ENCODE results near the gene POGK. TPM values are rescaled to one million over a fixed set of nuclear protein-coding genes. Genes with fewer than 3 reads are reported as not detected.
"Not testable (repeated sequence)": the region's sequence is repeated elsewhere in the genome, so short reads cannot be mapped to it uniquely, and the experiment has no call there.

The POGK gene
- total RNA-seq, 1 donor from 2014 or later: 42.2 TPM

DNA sequence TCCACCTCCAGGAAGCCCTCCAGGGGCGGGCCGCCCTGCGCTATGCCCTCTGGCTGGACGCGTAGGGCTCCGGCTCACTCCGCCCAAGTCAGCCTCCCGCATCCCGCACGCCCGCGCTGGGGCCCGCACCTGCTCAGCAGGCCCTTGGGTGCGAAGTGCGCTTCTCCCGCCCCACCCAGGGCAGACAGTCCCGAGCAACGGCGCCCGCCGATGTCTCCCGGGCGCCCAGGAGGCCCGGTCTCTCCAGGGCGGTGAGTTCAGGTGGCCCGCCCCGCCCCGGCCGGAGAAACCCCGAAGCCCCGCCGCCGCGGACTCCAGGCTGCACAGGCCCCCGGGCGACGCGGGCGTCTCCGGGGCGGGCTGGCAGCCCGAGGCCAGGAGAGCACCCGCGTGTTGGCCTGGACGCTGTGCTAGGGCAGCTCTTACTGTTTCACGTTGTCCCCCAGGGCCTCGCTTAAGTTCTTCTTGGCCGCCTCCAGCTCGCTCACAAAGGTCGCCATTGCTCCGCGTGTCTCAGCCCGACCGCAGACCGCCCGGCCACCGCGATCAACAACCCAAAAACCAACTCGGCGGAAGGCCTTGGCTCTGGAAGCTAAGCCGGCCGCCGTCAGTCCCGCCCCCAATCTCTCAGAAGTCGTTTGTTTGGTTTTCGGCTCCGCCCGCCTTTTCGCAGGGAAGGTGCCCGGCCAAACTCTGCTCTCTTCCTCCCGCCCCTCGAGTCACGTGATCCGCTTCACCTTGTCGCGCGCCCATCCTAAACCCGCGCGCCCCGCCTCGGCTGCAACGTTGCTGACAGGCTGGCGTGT is 36.7 kb downstream of the POGK start, which contains the start of gene TADA1:
TSS of gene TADA1 (minus strand) at position 531 of the 806 bp plus-strand sequence. CDS start at position 500, 31 bp downstream.
- H3K36me3 Mint-ChIP-seq (ENCODE audit: low read depth, unreplicated experiment): peaks cover 8% of the 10 kb centered on the region
- peaks cover 15% of the 10 kb centered on the region for H3K4me1 Mint-ChIP-seq (ENCODE audit: unreplicated experiment)
- peaks cover 11% of the 10 kb centered on the region for H3K27me3 Mint-ChIP-seq (ENCODE audit: unreplicated experiment)
- H3K9me3 Mint-ChIP-seq (ENCODE audit: unreplicated experiment): no peaks in the 10 kb centered on the region
- TF ChIP-seq, protein P1, sequence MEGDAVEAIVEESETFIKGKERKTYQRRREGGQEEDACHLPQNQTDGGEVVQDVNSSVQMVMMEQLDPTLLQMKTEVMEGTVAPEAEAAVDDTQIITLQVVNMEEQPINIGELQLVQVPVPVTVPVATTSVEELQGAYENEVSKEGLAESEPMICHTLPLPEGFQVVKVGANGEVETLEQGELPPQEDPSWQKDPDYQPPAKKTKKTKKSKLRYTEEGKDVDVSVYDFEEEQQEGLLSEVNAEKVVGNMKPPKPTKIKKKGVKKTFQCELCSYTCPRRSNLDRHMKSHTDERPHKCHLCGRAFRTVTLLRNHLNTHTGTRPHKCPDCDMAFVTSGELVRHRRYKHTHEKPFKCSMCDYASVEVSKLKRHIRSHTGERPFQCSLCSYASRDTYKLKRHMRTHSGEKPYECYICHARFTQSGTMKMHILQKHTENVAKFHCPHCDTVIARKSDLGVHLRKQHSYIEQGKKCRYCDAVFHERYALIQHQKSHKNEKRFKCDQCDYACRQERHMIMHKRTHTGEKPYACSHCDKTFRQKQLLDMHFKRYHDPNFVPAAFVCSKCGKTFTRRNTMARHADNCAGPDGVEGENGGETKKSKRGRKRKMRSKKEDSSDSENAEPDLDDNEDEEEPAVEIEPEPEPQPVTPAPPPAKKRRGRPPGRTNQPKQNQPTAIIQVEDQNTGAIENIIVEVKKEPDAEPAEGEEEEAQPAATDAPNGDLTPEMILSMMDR (IDR thresholded peaks at IDR 0.05; ENCODE audit: unreplicated experiment): no peak
- peak within 1 kb of the TSS; percentile 76 for H3K27ac Mint-ChIP-seq (ENCODE audit: unreplicated experiment)
- DNase-seq (ENCODE audit: low spot score): peak; percentile 96
- peak within 1 kb of the TSS; percentile 94 for H3K4me3 Mint-ChIP-seq (ENCODE audit: unreplicated experiment)

DNA sequence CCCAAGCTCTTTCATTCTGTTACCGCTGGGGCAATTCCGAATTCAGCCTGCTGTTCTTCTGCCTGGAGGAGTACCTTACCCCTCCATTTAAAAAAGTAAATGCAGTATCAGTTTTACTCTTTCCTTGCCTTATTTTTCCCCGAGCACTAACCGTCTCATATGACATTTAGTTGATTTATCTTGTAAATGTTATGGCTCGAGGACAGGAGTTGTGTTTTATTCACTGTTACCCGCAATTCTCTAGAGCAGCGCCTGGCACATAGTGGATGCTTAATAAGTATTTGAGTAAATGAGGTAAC is 37.2 kb downstream of the POGK start:
- DNase-seq (ENCODE audit: low spot score): no peak
- H3K4me1 Mint-ChIP-seq (ENCODE audit: unreplicated experiment): peaks cover 15% of the 10 kb centered on the region
- no peaks in the 10 kb centered on the region for H3K9me3 Mint-ChIP-seq (ENCODE audit: unreplicated experiment)
- H3K27me3 Mint-ChIP-seq (ENCODE audit: unreplicated experiment): peaks cover 11% of the 10 kb centered on the region
- peak overlapping the region; percentile 76 for H3K27ac Mint-ChIP-seq (ENCODE audit: unreplicated experiment)
- peaks cover 8% of the 10 kb centered on the region for H3K36me3 Mint-ChIP-seq (ENCODE audit: low read depth, unreplicated experiment)
- peak overlapping the region; percentile 94 for H3K4me3 Mint-ChIP-seq (ENCODE audit: unreplicated experiment)
- TF ChIP-seq, protein P1 (IDR thresholded peaks at IDR 0.05; ENCODE audit: unreplicated experiment): no peak

DNA sequence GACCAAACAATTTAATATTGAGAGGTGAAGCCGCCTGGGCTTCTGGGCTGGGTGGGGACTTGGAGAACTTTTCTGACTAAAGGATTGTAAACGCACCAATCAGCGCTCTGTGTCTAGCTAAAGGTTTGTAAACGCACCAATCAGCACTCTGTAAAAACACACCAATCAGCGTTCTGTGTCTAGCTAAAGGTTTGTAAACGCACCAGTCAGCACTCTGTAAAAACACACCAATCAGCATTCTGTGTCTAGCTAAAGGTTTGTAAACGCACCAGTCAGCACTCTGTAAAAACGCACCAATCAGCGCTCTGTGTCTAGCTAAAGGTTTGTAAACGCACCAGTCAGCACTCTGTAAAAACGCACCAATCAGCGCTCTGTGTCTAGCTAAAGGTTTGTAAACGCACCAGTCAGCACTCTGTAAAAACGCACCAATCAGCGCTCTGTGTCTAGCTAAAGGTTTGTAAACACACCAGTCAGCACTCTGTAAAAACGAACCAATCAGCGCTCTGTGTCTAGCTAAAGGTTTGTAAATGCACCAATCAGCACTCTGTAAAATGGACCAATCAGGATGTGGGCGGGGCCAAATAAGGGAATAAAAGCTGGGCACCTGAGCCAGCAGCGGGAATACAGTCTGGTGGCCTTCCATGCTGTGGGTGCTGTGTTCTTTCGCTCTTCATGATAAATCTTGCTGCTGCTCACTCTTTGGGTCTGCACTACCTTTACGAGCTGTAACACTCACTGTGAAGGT is 39.1 kb downstream of the POGK start:
- Mint-ChIP-seq H3K27me3 (ENCODE audit: unreplicated experiment) (peaks cover 11% of the 10 kb centered on the region), H3K4me1 (ENCODE audit: unreplicated experiment) (peaks cover 15% of the 10 kb centered on the region), H3K27ac (ENCODE audit: unreplicated experiment) (peak overlapping the region; percentile 30)
- H3K4me3 Mint-ChIP-seq (ENCODE audit: unreplicated experiment); H3K36me3 Mint-ChIP-seq (ENCODE audit: low read depth, unreplicated experiment); DNase-seq (ENCODE audit: low spot score); H3K9me3 Mint-ChIP-seq (ENCODE audit: unreplicated experiment): not testable (repeated sequence)

DNA sequence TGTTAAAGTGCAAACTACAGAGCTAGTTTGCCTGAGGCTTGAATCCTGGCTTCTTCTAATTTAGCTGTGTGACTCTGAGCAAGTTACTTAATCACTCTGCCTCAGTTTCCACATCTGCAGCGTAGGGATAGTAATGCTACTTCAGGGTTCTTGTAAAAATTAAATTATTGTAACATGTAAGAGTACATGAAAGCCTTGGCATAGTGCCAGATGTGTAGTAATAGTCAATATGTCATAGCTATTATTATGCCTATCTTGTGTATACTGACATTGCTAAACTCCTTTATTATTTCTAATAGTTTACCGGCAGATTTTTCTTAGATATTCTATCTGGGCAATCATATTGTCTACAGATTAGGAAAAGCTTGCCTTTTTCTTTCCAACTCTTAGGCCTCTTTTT is 43.6 kb downstream of the POGK start:
- peaks cover 5% of the 10 kb centered on the region for H3K27me3 Mint-ChIP-seq (ENCODE audit: unreplicated experiment)
- H3K27ac Mint-ChIP-seq (ENCODE audit: unreplicated experiment): no peak overlapping the region
- H3K36me3 Mint-ChIP-seq (ENCODE audit: low read depth, unreplicated experiment): no peaks in the 10 kb centered on the region
- H3K9me3 Mint-ChIP-seq (ENCODE audit: unreplicated experiment): no peaks in the 10 kb centered on the region
- H3K4me1 Mint-ChIP-seq (ENCODE audit: unreplicated experiment): peaks cover 5% of the 10 kb centered on the region
- TF ChIP-seq, protein P1 (IDR thresholded peaks at IDR 0.05; ENCODE audit: unreplicated experiment): no peak
- no peak for DNase-seq (ENCODE audit: low spot score)
- H3K4me3 Mint-ChIP-seq (ENCODE audit: unreplicated experiment): no peak overlapping the region

DNA sequence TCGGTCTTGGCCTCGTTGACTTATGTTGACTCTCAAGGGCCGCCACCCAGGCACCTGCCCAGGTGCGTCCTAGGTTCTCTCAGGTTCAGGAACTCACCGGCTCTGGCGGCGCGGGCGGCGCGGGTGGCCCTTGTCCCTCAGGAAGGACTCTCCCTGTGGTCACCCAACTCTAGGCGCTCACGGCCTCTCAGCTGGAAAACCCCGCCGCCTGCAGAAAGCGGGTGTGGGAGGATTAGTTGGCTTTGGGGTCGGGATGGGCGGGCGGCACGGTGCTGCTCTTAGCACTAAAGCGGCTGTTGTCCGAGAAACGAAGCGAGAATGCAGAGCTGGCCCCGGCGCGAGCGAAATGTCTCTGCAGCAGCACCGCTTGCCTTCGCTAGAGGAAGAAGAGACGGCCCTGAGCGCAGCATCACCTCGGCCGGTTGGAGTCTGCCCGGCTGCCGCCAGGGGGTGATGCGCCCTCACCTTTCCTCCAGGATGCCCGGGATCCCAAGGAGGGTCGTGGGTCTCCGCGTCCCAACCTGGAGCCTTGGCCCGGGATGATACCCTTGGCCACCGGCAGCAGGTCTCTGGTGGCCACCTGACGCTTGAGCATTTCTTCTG is 44.9 kb downstream of the POGK start:
- H3K4me1 Mint-ChIP-seq (ENCODE audit: unreplicated experiment): peaks cover 5% of the 10 kb centered on the region
- no peak overlapping the region for H3K4me3 Mint-ChIP-seq (ENCODE audit: unreplicated experiment)
- no peak overlapping the region for H3K27ac Mint-ChIP-seq (ENCODE audit: unreplicated experiment)
- no peaks in the 10 kb centered on the region for H3K36me3 Mint-ChIP-seq (ENCODE audit: low read depth, unreplicated experiment)
- H3K27me3 Mint-ChIP-seq (ENCODE audit: unreplicated experiment): peaks cover 3% of the 10 kb centered on the region
- TF ChIP-seq, protein P1 (IDR thresholded peaks at IDR 0.05; ENCODE audit: unreplicated experiment): peak; percentile 83
- H3K9me3 Mint-ChIP-seq (ENCODE audit: unreplicated experiment): no peaks in the 10 kb centered on the region
- peak; percentile 83 for DNase-seq (ENCODE audit: low spot score)
